WTC11 (cell line): ENCODE measurements around the gene HS6ST1. TPM values are rescaled to one million over a fixed set of nuclear protein-coding genes. Genes with fewer than 3 reads are reported as not detected.

ENCODE experiments used
- ATAC-seq: fragments of 200-7000 bp; cut with Tn5 transposase; 2 replicates; pipeline ENCODE4 v1.10.0; 2021; ENCODE audit warnings: mild to moderate bottlenecking, moderate library complexity
- CTCF ChIA-PET: fragments of 300-600 bp; sonication (Branson Sonifier 250); formaldehyde crosslinking; loops from one replicate; lab custom pipeline; 2021; ENCODE audit warnings: antibody characterized with exemption; lab: Charles Lee
- POLR2A ChIA-PET: fragments of 350-600 bp; sonication (Branson Sonifier 250); formaldehyde crosslinking; loops from one replicate; lab custom pipeline; 2021; ENCODE audit warnings: antibody characterized with exemption; lab: Charles Lee
- DNase-seq: peaks from one replicate; pipeline ENCODE4 v3.0.0; 2021; ENCODE audit warnings: low spot score
- H3K27ac Mint-ChIP-seq: 2 replicates; pipeline ENCODE4 v1.8.0; 2021; ENCODE audit warnings: mixed read lengths
- H3K27me3 Mint-ChIP-seq: 2 replicates; pipeline ENCODE4 v1.8.0; 2021; ENCODE audit warnings: low read depth, mild to moderate bottlenecking, moderate library complexity, mixed read lengths
- H3K36me3 Mint-ChIP-seq: 2 replicates; pipeline ENCODE4 v1.8.0; 2021; ENCODE audit warnings: mixed read lengths
- H3K4me1 Mint-ChIP-seq: 2 replicates; pipeline ENCODE4 v1.8.0; 2022; ENCODE audit warnings: mixed read lengths
- H3K4me3 Mint-ChIP-seq: 2 replicates; pipeline ENCODE4 v1.8.0; 2021; ENCODE audit warnings: mild to moderate bottlenecking, moderate library complexity, mixed read lengths
- H3K9me3 Mint-ChIP-seq: 2 replicates; pipeline ENCODE4 v1.8.0; 2021; ENCODE audit warnings: mixed read lengths
- FOXJ3 ChIP-seq: sonication (generic); formaldehyde crosslinking; IDR thresholded peaks from 2 replicates; pipeline ENCODE4 v1.9.0; 2021; ENCODE audit warnings: missing genetic modification reagents, mild to moderate bottlenecking, borderline replicate concordance
- IRF2 ChIP-seq: sonication (generic); formaldehyde crosslinking; IDR thresholded peaks from 2 replicates; pipeline ENCODE4 v1.8.0; 2022; ENCODE audit warnings: low read depth, missing genetic modification reagents, borderline replicate concordance
- JUN ChIP-seq: sonication (generic); formaldehyde crosslinking; IDR thresholded peaks from 2 replicates; pipeline ENCODE4 v1.8.0; 2023; ENCODE audit warnings: mild to moderate bottlenecking, missing genetic modification reagents
- MXD4 ChIP-seq: fragments of 250-450 bp; sonication (Bioruptor Pico); IDR thresholded peaks from 2 replicates; pipeline ENCODE4 v1.8.0; 2021; ENCODE audit warnings: mild to moderate bottlenecking, moderate library complexity, borderline replicate concordance
- NFATC4 ChIP-seq: fragments of 250-450 bp; sonication (Bioruptor Pico); IDR thresholded peaks from 2 replicates; pipeline ENCODE4 v1.9.0; 2021; ENCODE audit warnings: mild to moderate bottlenecking
- TCF7 ChIP-seq: sonication (generic); formaldehyde crosslinking; IDR thresholded peaks from 2 replicates; pipeline ENCODE4 v1.8.0; 2022; ENCODE audit warnings: mild to moderate bottlenecking, low read depth, missing genetic modification reagents, moderate library complexity
- TEAD4 ChIP-seq: sonication (generic); formaldehyde crosslinking; IDR thresholded peaks from 2 replicates; pipeline ENCODE4 v1.8.0; 2022; ENCODE audit warnings: mild to moderate bottlenecking, missing genetic modification reagents
- TP53 ChIP-seq: sonication (generic); formaldehyde crosslinking; IDR thresholded peaks from 2 replicates; pipeline ENCODE4 v1.8.1; 2023; ENCODE audit warnings: mild to moderate bottlenecking, missing genetic modification reagents
- ZNF232 ChIP-seq: sonication (generic); formaldehyde crosslinking; IDR thresholded peaks from 2 replicates; pipeline ENCODE4 v1.8.0; 2022; ENCODE audit warnings: mild to moderate bottlenecking, missing genetic modification reagents
- ZNF423 ChIP-seq: fragments of 250-450 bp; sonication (Bioruptor Pico); IDR thresholded peaks from 2 replicates; pipeline ENCODE4 v2.1.2; 2022; ENCODE audit warnings: mild to moderate bottlenecking, moderate library complexity
- ZNF671 ChIP-seq: fragments of 250-450 bp; sonication (Bioruptor Pico); IDR thresholded peaks from 2 replicates; pipeline ENCODE4 v1.8.0; 2021; ENCODE audit warnings: mild to moderate bottlenecking
- total RNA-seq: library from RNA; stranded (reverse); gene quantifications from 3 replicates; pipeline ENCODE4 v1.2.3, GENCODE V29; 2021
- TF ChIP-seq, protein P1 (sequence below): sonication (generic); formaldehyde crosslinking; IDR thresholded peaks from 2 replicates; pipeline ENCODE4 v1.8.1; 2023; ENCODE audit warnings: mild to moderate bottlenecking, missing genetic modification reagents
- TF ChIP-seq, protein P2 (sequence below): sonication (generic); formaldehyde crosslinking; IDR thresholded peaks from 2 replicates; pipeline ENCODE4 v1.8.1; 2023; ENCODE audit warnings: mild to moderate bottlenecking, missing genetic modification reagents, moderate library complexity
- TF ChIP-seq, protein P3 (sequence below): sonication (generic); formaldehyde crosslinking; IDR thresholded peaks from 2 replicates; pipeline ENCODE4 v1.8.1; 2022; ENCODE audit warnings: mild to moderate bottlenecking, moderate library complexity, missing genetic modification reagents
- TF ChIP-seq, protein P4 (sequence below): fragments of 250-450 bp; sonication (Bioruptor Pico); IDR thresholded peaks from 2 replicates; pipeline ENCODE4 v2.1.2; 2022; ENCODE audit warnings: mild to moderate bottlenecking, moderate library complexity
- TF ChIP-seq, protein P5 (sequence below): sonication (generic); formaldehyde crosslinking; IDR thresholded peaks from 2 replicates; pipeline ENCODE4 v1.8.0; 2023; ENCODE audit warnings: mild to moderate bottlenecking, missing genetic modification reagents

The HS6ST1 gene
- total RNA-seq, 1 experiment from 2014 or later = 55.5 TPM

DNA sequence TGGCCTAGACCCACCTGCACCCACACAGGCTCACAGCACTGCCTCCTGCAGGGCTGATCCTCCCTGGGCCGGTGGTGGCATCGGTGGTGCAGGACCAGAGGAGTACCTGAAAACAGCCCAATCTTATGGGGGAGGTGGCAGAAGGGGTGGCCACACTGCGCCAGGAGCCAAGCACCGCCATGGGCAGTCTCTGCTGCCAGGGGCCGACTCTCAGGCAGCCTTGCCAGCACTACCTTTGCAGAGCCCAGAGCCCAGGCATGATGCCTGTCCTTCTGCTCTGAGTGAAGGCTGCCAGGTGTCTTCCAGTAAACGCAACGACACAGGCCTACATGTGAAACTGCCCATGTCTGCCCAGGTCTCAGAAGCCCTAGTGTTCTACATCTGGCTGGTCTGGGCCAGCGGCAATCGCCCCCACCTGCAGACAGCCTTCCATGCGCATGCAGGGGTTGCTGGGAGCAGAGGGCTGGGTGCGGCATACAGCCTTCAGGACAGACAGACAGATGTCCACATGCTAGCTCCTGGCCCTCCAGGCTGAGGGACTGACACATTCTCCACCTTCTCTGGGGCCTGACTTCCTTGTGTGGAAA lies 6.8 kb downstream of the HS6ST1 start:
- Mint-ChIP-seq H3K4me3 (no peak overlapping the region), H3K27ac (no peak overlapping the region), H3K9me3 (no peaks in the 10 kb centered on the region), H3K4me1 (peaks cover 51% of the 10 kb centered on the region), H3K27me3 (no peaks in the 10 kb centered on the region), H3K36me3 (0 out of 2 replicates have a peak, but pooled peaks cover 5% of the 10 kb centered on the region)
- CTCF ChIA-PET = no interaction called here
- POLR2A ChIA-PET = no interaction called here
- DNase-seq (no peak), ATAC-seq (no peak)
- TF ChIP-seq, protein P1, sequence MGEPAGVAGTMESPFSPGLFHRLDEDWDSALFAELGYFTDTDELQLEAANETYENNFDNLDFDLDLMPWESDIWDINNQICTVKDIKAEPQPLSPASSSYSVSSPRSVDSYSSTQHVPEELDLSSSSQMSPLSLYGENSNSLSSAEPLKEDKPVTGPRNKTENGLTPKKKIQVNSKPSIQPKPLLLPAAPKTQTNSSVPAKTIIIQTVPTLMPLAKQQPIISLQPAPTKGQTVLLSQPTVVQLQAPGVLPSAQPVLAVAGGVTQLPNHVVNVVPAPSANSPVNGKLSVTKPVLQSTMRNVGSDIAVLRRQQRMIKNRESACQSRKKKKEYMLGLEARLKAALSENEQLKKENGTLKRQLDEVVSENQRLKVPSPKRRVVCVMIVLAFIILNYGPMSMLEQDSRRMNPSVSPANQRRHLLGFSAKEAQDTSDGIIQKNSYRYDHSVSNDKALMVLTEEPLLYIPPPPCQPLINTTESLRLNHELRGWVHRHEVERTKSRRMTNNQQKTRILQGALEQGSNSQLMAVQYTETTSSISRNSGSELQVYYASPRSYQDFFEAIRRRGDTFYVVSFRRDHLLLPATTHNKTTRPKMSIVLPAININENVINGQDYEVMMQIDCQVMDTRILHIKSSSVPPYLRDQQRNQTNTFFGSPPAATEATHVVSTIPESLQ (CRISPR knock-in tag) = no peak
- TF ChIP-seq IRF2 (CRISPR knock-in tag) = no peak
- TF ChIP-seq TEAD4 (CRISPR knock-in tag) = no peak
- TF ChIP-seq, protein P2, sequence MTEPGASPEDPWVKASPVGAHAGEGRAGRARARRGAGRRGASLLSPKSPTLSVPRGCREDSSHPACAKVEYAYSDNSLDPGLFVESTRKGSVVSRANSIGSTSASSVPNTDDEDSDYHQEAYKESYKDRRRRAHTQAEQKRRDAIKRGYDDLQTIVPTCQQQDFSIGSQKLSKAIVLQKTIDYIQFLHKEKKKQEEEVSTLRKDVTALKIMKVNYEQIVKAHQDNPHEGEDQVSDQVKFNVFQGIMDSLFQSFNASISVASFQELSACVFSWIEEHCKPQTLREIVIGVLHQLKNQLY = no peak
- TF ChIP-seq FOXJ3 (CRISPR knock-in tag) = no peak
- TF ChIP-seq, protein P3, sequence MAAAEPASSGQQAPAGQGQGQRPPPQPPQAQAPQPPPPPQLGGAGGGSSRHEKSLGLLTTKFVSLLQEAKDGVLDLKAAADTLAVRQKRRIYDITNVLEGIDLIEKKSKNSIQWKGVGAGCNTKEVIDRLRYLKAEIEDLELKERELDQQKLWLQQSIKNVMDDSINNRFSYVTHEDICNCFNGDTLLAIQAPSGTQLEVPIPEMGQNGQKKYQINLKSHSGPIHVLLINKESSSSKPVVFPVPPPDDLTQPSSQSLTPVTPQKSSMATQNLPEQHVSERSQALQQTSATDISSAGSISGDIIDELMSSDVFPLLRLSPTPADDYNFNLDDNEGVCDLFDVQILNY (CRISPR knock-in tag) = no peak
- TF ChIP-seq JUN (CRISPR knock-in tag) = no peak
- no peak for TF ChIP-seq ZNF671
- TF ChIP-seq MXD4 (CRISPR knock-in tag) = no peak
- no peak for TF ChIP-seq ZNF423 (CRISPR knock-in tag)
- TF ChIP-seq NFATC4 (CRISPR knock-in tag) = no peak
- no peak for TF ChIP-seq ZNF232 (CRISPR knock-in tag)
- no peak for TF ChIP-seq TCF7 (CRISPR knock-in tag)

DNA sequence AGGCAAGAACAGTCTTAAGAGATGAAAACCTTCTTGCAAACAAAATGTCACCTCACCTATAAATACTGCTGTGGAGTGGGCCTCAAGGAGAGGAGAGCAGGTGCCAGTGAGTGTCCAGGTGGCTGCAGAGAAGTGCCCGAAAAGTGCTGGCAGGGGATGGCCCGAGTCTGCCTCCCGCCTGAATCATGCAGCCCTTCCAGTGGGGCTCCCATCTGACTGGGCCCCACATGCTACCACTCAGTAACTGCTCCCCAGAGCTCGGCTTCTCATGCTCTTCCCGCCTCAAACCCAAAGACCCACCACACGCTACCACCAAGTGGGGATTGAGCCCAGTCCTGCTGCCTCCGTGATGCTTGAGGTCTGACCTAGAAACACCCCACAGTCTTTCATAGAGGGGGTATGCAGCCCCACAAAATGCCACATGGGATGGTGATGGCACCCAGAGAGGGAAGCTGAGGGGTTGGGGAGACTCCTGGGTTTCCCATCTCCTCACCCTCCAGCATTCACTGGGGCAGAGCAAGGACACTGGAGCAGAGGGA lies 7.4 kb downstream of the HS6ST1 start:
- H3K4me3 Mint-ChIP-seq = no peak overlapping the region
- 0 out of 2 replicates have a peak, but pooled peaks cover 5% of the 10 kb centered on the region for H3K36me3 Mint-ChIP-seq
- DNase-seq (no peak), ATAC-seq (no peak)
- no peak overlapping the region; the same call in 1 of the 2 replicates for H3K27ac Mint-ChIP-seq
- ChIA-PET CTCF (no interaction called here), POLR2A (no interaction called here)
- TF ChIP-seq TP53 (CRISPR knock-in tag) = no peak
- TF ChIP-seq, protein P4, sequence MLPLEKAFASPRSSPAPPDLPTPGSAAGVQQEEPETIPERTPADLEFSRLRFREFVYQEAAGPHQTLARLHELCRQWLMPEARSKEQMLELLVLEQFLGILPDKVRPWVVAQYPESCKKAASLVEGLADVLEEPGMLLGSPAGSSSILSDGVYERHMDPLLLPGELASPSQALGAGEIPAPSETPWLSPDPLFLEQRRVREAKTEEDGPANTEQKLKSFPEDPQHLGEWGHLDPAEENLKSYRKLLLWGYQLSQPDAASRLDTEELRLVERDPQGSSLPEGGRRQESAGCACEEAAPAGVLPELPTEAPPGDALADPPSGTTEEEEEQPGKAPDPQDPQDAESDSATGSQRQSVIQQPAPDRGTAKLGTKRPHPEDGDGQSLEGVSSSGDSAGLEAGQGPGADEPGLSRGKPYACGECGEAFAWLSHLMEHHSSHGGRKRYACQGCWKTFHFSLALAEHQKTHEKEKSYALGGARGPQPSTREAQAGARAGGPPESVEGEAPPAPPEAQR (CRISPR knock-in tag) = no peak
- TF ChIP-seq, protein P5, sequence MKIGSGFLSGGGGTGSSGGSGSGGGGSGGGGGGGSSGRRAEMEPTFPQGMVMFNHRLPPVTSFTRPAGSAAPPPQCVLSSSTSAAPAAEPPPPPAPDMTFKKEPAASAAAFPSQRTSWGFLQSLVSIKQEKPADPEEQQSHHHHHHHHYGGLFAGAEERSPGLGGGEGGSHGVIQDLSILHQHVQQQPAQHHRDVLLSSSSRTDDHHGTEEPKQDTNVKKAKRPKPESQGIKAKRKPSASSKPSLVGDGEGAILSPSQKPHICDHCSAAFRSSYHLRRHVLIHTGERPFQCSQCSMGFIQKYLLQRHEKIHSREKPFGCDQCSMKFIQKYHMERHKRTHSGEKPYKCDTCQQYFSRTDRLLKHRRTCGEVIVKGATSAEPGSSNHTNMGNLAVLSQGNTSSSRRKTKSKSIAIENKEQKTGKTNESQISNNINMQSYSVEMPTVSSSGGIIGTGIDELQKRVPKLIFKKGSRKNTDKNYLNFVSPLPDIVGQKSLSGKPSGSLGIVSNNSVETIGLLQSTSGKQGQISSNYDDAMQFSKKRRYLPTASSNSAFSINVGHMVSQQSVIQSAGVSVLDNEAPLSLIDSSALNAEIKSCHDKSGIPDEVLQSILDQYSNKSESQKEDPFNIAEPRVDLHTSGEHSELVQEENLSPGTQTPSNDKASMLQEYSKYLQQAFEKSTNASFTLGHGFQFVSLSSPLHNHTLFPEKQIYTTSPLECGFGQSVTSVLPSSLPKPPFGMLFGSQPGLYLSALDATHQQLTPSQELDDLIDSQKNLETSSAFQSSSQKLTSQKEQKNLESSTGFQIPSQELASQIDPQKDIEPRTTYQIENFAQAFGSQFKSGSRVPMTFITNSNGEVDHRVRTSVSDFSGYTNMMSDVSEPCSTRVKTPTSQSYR = no peak
- H3K4me1 Mint-ChIP-seq = peaks cover 51% of the 10 kb centered on the region
- H3K9me3 Mint-ChIP-seq = no peaks in the 10 kb centered on the region
- no peaks in the 10 kb centered on the region for H3K27me3 Mint-ChIP-seq
